Fibroblast of pulmonary artery (primary cell): ENCODE measurements around the gene MAP7.

ENCODE experiments used
- DNase-seq: peaks from one replicate; pipeline ENCODE4 v3.0.0-alpha.2; 2010; ENCODE audit warnings: low read depth
- H3K4me3 ChIP-seq: replicated peaks from 2 replicates; pipeline ENCODE4 v1.5.1; 2011; ENCODE audit warnings: low read depth, mild to moderate bottlenecking, control low read depth, low read length, moderate library complexity
- TF ChIP-seq, protein P1 (sequence below): IDR thresholded peaks from 2 replicates; pipeline ENCODE4 v1.5.1; 2011; ENCODE audit warnings: mild to moderate bottlenecking, control low read depth, low read length, inconsistent platforms; ENCODE audit errors: missing control alignments

The MAP7 gene

DNA sequence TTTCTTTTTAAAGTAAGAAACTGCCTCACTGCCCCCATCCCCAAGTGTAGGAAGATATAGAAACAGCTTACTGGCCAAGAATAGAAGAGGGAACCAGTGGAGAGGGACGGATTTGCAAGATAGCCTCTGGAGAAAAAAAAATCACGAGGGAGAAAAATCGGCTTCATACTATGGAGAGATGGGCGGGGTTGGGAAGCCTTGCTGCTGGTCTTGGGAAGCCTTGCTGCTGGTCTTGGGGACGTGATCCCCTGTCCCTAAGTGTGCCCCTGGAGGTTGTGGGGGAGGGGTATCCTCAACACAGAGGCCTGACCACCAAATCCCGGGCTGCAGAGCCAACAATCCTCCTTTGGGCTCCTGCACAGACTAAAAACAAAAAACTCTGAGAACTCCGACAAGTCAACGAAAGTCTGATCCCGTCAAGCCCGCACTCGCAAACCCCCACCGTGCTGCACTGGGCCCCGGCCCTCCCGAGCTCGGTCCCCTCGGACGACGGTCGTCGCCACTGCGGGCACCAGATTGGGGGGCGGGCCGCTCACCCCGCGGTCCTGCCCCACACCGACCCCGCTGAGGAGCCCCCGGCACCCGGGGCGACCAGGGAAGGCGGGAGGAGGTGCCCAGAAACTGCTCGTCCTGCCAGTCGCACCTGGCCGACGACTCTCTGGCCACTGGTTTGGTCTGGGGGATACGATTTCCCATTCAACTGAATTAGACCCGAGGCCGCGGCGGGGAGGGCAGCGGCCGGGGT, 750 bp downstream of the MAP7 start:
- peak overlapping the region; percentile 38 for H3K4me3 ChIP-seq
- no peak for DNase-seq
- TF ChIP-seq, protein P1, sequence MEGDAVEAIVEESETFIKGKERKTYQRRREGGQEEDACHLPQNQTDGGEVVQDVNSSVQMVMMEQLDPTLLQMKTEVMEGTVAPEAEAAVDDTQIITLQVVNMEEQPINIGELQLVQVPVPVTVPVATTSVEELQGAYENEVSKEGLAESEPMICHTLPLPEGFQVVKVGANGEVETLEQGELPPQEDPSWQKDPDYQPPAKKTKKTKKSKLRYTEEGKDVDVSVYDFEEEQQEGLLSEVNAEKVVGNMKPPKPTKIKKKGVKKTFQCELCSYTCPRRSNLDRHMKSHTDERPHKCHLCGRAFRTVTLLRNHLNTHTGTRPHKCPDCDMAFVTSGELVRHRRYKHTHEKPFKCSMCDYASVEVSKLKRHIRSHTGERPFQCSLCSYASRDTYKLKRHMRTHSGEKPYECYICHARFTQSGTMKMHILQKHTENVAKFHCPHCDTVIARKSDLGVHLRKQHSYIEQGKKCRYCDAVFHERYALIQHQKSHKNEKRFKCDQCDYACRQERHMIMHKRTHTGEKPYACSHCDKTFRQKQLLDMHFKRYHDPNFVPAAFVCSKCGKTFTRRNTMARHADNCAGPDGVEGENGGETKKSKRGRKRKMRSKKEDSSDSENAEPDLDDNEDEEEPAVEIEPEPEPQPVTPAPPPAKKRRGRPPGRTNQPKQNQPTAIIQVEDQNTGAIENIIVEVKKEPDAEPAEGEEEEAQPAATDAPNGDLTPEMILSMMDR: no peak

DNA sequence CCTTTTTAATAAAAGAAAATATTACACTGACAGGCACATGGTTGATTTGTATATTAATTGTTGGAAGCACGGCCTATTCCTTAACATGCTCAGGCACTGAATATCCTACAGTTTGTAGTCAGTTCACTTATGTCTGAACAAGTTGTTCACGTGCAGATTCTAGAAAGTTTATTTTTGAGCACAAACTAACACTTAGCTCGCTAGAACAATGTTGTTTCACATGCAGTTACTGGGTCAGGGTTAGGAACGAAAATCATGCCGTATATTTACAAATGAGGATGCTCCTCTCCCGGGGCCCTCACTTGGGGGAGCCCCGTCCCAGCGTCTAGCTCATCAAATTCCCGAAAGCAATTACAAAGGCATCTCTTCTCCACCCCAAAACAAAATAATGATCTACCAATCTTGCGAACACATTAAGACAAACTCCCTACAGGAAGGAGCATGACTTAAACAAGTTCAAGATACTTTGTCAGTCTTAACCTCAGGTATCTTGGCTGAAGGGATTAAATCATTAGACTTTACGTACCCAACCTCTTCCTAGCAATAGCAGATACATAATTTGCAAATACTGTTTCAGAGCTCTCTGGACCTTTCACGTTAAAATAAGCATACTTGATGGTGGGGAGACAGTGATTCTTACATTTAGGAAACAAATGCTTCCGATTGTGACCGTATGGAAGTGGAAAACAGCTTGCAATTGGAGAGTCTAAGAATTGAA, 1.5 kb downstream of the MAP7 start:
- no peak overlapping the region for H3K4me3 ChIP-seq
- no peak for DNase-seq
- TF ChIP-seq, protein P1: no peak

DNA sequence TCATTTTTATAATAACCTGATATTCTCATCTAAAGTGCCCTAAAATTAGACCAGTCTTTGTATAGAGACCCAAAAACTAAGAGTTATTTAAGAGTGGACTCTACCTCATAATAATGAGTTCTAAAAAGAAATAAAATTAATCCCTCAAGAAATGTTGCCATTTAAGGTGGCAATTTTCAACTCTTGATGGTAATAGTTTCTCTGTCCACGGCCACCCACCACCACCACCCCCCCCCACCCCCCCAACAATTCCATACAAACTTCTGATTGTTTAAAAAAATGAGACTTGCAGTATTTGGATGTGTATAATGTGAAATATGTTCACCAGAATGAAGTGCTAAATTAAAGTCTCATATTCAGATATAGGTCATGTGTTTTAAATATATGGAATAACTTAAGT, 2.4 kb downstream of the MAP7 start:
- DNase-seq: no peak
- TF ChIP-seq, protein P1: no peak
- no peak overlapping the region for H3K4me3 ChIP-seq

DNA sequence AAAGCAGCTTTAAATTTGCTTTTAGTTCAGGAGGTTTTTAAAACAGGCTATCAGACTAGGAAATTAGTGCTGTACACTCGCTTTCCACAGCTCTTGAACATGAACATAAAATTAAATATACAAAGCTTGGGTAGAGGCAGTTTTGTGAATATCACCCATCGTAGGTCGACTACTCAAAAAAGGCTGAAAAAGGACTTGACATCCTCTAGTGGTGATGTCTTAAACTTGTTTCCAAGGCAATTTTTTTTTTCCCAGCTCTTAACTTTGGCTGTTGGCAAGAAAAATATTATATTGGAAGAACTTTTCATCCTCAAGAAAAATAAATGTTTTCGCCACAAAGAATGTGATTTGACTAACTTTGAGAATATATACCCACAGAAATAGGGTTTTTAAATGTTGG, 2.9 kb downstream of the MAP7 start:
- TF ChIP-seq, protein P1: peak; percentile 61
- H3K4me3 ChIP-seq: no peak overlapping the region
- peak; percentile 47 for DNase-seq

DNA sequence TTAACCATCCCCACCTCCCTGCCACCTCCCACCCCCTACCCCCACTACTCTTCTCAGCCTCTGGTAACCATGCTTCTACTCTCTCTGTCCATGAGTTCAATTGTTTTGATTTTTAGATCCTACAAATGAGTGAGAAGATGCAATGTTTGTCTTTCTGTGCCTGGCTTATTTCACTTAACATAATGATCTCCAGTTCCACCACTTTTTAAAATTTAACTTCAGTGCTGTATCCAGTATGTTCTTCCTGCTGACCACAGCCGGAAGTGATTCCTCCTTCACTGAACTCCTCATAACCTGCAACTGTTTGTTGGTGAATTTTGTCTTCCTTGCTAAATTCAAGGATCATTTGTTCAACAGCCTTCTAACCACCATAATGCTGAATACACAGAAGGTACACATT, 3.9 kb downstream of the MAP7 start:
- DNase-seq: no peak
- TF ChIP-seq, protein P1: no peak
- H3K4me3 ChIP-seq: no peak overlapping the region

DNA sequence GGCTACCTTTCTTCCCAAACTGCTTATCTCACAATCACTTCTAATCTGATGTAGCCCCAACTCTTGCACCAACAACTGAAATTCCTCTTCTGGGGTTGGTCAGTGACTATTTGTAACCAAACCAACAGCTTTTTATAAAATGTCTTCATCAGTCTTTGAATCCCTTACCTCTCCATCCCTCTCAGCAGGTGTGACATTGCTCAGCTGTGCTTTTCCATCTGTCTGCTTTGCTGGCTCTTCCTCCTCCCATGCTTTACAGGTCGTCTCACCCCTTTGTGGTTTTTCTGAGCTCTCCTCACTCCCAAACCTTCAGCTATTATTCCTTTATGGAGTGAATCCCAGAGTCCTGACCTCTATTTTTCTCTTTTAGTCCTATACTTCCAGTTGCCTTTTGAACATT, 5.9 kb downstream of the MAP7 start:
- no peak overlapping the region for H3K4me3 ChIP-seq
- no peak for DNase-seq
- TF ChIP-seq, protein P1: no peak
